Endodermal cell (in vitro differentiated cells): ENCODE measurements around the gene DDC. TPM values are rescaled to one million over a fixed set of nuclear protein-coding genes. Genes with fewer than 3 reads are reported as not detected.
"Not testable (repeated sequence)": the region's sequence is repeated elsewhere in the genome, so short reads cannot be mapped to it uniquely, and the experiment has no call there.

Source experiments
- DNase-seq: peaks from one replicate; pipeline ENCODE4 v3.0.0-alpha.2; 2017
- H3K27ac ChIP-seq: 2 replicates; pipeline ENCODE4 v1.5.1; 2013; ENCODE audit warnings: mild to moderate bottlenecking, low read depth, low read length, moderate library complexity
- H3K27me3 ChIP-seq: 2 replicates; pipeline ENCODE4 v1.6.1; 2013; ENCODE audit warnings: mild to moderate bottlenecking, low read length, moderate library complexity; ENCODE audit not compliant: insufficient read depth, control insufficient read depth, poor library complexity, severe bottlenecking
- H3K36me3 ChIP-seq: 2 replicates; pipeline ENCODE4 v1.7.0; 2013; ENCODE audit warnings: mild to moderate bottlenecking, low read length, moderate library complexity; ENCODE audit not compliant: control insufficient read depth, insufficient read depth
- H3K4me1 ChIP-seq: one replicate; pipeline ENCODE4 v1.7.0; 2013; ENCODE audit warnings: low read length; ENCODE audit not compliant: control insufficient read depth, insufficient read depth
- H3K4me3 ChIP-seq: 2 replicates; pipeline ENCODE4 v1.5.1; 2013; ENCODE audit warnings: mild to moderate bottlenecking, low read length, moderate library complexity
- H3K9ac ChIP-seq: 2 replicates; pipeline ENCODE4 v1.6.1; 2013; ENCODE audit warnings: mild to moderate bottlenecking, low read length, moderate library complexity; ENCODE audit not compliant: poor library complexity, severe bottlenecking; ENCODE audit errors: extremely low read depth
- H3K9me3 ChIP-seq: 2 replicates; pipeline ENCODE4 v1.6.1; 2013; ENCODE audit warnings: mild to moderate bottlenecking, low read length, moderate library complexity; ENCODE audit not compliant: control insufficient read depth
- H3K27ac Mint-ChIP-seq: 2 replicates; pipeline ENCODE4 v1.8.0; 2020; ENCODE audit warnings: mixed read lengths
- H3K27me3 Mint-ChIP-seq: 2 replicates; pipeline ENCODE4 v1.8.0; 2021; ENCODE audit warnings: mild to moderate bottlenecking, mixed read lengths; ENCODE audit not compliant: insufficient read depth
- H3K36me3 Mint-ChIP-seq: 2 replicates; pipeline ENCODE4 v1.8.0; 2020; ENCODE audit warnings: low read depth, mixed read lengths
- H3K4me1 Mint-ChIP-seq: 2 replicates; pipeline ENCODE4 v1.8.0; 2020; ENCODE audit warnings: mixed read lengths
- H3K4me3 Mint-ChIP-seq: 2 replicates; pipeline ENCODE4 v1.8.0; 2020; ENCODE audit warnings: mild to moderate bottlenecking, moderate library complexity, mixed read lengths
- H3K9me3 Mint-ChIP-seq: 2 replicates; pipeline ENCODE4 v1.8.0; 2020; ENCODE audit warnings: mild to moderate bottlenecking, mixed read lengths
- CTCF ChIP-seq: fragments of 200-600 bp; sonication (generic); conservative IDR thresholded peaks from 2 replicates; pipeline ENCODE4 v1.5.0; 2021; ENCODE audit warnings: antibody characterized with exemption, mild to moderate bottlenecking
- WGBS, 2 experiments: methylation state at CpG; one replicate each; pipeline versions ENCODE4 v1.1.5 to v1.1.7; 2013; ENCODE audit warnings: missing lambda C conversion rate in 2 of 2, mixed read lengths in 1 of 2; ENCODE audit not compliant: insufficient coverage in 1 of 2, insufficient read length in 1 of 2; 5-methylcytosine and 5-hydroxymethylcytosine counted together
- total RNA-seq, 2 donors: library from RNA; stranded (reverse); fragmentation: NEBNext Ultra II Directional in 1 of 2; extraction: Animal tissue kit (Norgen Biotek cat#: 25700) in 1 of 2; gene quantifications; 2 replicates in 1 of 2; 3 replicates in 1 of 2; pipeline ENCODE4 v1.2.1, GENCODE V29; 2021

Gene DDC
- total RNA-seq, 2 donors from 2014 or later, result 1.1 TPM

DNA sequence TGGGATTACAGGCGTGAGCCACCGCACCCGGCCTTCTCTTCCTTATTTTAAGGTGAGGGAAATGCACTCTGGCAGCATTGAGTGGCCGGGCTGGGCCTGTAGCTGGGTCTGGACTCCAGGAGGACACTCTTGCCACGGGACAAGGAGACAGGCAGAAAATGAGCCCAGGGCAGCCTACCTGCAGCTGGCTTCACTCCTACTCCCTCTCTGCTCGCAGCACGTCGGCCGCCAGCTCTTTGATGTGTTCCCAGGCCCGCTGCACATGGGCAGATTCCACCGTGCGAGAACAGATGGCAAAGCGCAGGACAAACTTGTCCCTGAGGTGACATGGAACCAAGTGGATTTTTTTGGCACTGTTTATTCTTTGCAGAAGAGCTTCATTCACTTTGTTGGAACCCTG lies 102.2 kb downstream of the DDC start:
- Histone ChIP-seq H3K36me3 (no peaks in the 10 kb centered on the region), H3K27me3 (peaks cover 5% of the 10 kb centered on the region), H3K9ac (no peak overlapping the region), H3K4me1 (no peaks in the 10 kb centered on the region), H3K4me3 (no peak overlapping the region), H3K27ac (no peak overlapping the region), H3K9me3 (no peaks in the 10 kb centered on the region)
- H3K9me3 Mint-ChIP-seq, result peaks cover 20% of the 10 kb centered on the region
- H3K4me1 Mint-ChIP-seq, result no peaks in the 10 kb centered on the region
- TF ChIP-seq CTCF, result no peak
- H3K27me3 Mint-ChIP-seq, result peaks cover 19% of the 10 kb centered on the region
- no peak overlapping the region for H3K4me3 Mint-ChIP-seq
- no peak for DNase-seq
- WGBS, 2 experiments, result 94% methylated on average over 10 to 13 of the region's 13 CpGs
- no peaks in the 10 kb centered on the region for H3K36me3 Mint-ChIP-seq
- no peak overlapping the region for H3K27ac Mint-ChIP-seq

GRCh38 chr7:50462361-50462760 lies 102.8 kb downstream of the DDC start:
- Histone ChIP-seq H3K4me1 (no peaks in the 10 kb centered on the region), H3K9ac (no peak overlapping the region), H3K36me3 (no peaks in the 10 kb centered on the region), H3K9me3 (no peaks in the 10 kb centered on the region), H3K4me3 (no peak overlapping the region), H3K27ac (no peak overlapping the region), H3K27me3 (peaks cover 1% of the 10 kb centered on the region)
- H3K27ac Mint-ChIP-seq, result no peak overlapping the region
- H3K36me3 Mint-ChIP-seq, result no peaks in the 10 kb centered on the region
- H3K4me3 Mint-ChIP-seq, result no peak overlapping the region
- DNase-seq, result no peak
- H3K27me3 Mint-ChIP-seq, result peaks cover 12% of the 10 kb centered on the region
- 90 to 96% methylated on average over 4 of the region's 4 CpGs for WGBS, 2 experiments
- no peak for TF ChIP-seq CTCF
- H3K4me1 Mint-ChIP-seq, result no peaks in the 10 kb centered on the region
- H3K9me3 Mint-ChIP-seq, result peaks cover 25% of the 10 kb centered on the region

DNA sequence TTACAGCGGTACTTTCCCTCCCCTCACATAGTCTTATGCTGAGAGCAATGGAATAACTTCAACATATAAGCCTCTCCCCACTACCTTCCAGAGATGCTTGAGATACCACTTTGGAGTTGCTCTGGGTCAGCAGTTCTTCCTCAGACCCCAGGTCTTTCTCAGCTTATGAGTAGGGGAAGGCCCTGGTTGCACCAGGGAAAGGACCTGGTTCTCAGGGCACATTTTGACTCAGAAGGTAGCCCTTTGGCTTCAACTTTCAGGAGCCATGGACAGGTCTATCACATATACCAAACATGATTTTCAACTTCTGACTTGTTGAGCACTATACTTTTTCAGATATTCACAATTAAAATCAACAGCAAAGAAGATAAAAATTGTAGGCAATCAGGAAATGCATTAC lies 103.5 kb downstream of the DDC start:
- H3K4me3 Mint-ChIP-seq, result no peak overlapping the region
- 88 to 100% methylated on average over 1 of the region's 1 CpG for WGBS, 2 experiments

GRCh38 chr7:50459183-50459582 lies 106.0 kb downstream of the DDC start:
- not testable (repeated sequence) for H3K4me1 Mint-ChIP-seq, H3K4me3 ChIP-seq, H3K36me3 Mint-ChIP-seq, H3K36me3 ChIP-seq, H3K27ac Mint-ChIP-seq, H3K9ac ChIP-seq, H3K27me3 Mint-ChIP-seq, DNase-seq, H3K27me3 ChIP-seq, H3K4me3 Mint-ChIP-seq, H3K4me1 ChIP-seq, H3K27ac ChIP-seq, H3K9me3 ChIP-seq
- H3K9me3 Mint-ChIP-seq, result peaks cover 27% of the 10 kb centered on the region
- 92 to 95% methylated on average over 4 to 21 of the region's 27 CpGs for WGBS, 2 experiments

More for the DNA sequence above, 103.5 kb downstream of the DDC start:
- Mint-ChIP-seq H3K36me3 (no peaks in the 10 kb centered on the region), H3K9me3 (peaks cover 27% of the 10 kb centered on the region), H3K27ac (no peak overlapping the region), H3K27me3 (peaks cover 9% of the 10 kb centered on the region), H3K4me1 (no peaks in the 10 kb centered on the region)
- Histone ChIP-seq H3K4me3 (no peak overlapping the region), H3K27me3 (no peaks in the 10 kb centered on the region), H3K27ac (no peak overlapping the region), H3K36me3 (no peaks in the 10 kb centered on the region), H3K4me1 (no peaks in the 10 kb centered on the region), H3K9me3 (no peaks in the 10 kb centered on the region), H3K9ac (no peak overlapping the region)
- TF ChIP-seq CTCF, result no peak
- DNase-seq, result no peak

GRCh38 chr7:50458651-50459050 lies 106.6 kb downstream of the DDC start:
- not testable (repeated sequence) for H3K4me3 Mint-ChIP-seq, H3K4me3 ChIP-seq, H3K9me3 ChIP-seq, H3K36me3 Mint-ChIP-seq, H3K27me3 ChIP-seq, H3K36me3 ChIP-seq, H3K27ac Mint-ChIP-seq, H3K9ac ChIP-seq, H3K4me1 Mint-ChIP-seq, H3K27me3 Mint-ChIP-seq, H3K27ac ChIP-seq, DNase-seq, H3K4me1 ChIP-seq
- whole genome bisulfite sequencing, 2 experiments, result no CpG with 5 or more reads among the region's 4 CpGs
- H3K9me3 Mint-ChIP-seq, result peaks cover 27% of the 10 kb centered on the region
